ENCODE results near the gene FSIP1. TPM values are rescaled to one million over a fixed set of nuclear protein-coding genes. Genes with fewer than 3 reads are reported as not detected.

The FSIP1 gene
- total and polyA plus RNA-seq, 9 of the 15 experiments (the other 6 are each of a cell fraction or from before 2014, with no cell fraction given), result 0.07 to 0.51 (median 0.29) TPM

DNA sequence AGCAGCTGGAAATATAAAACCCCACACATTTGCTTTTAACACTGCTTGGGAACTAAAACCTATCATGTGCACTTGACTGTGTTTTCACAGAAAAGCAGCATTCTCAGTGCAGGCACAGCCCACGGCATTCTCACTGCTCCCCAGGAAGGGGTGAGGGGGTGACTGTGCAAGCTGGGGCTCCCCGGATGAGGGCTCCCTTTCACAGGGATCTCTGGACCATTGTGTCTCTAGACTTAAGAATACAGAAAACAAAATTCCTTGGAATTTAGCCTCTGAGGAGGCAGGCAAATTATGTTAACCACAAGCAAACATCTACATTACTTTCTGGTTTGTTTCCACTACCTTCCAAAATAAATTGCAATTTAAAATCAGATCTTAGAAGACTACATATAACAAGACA, 100.3 kb downstream of the FSIP1 start:
- no peak overlapping the region for H3K4me2 ChIP-seq (ENCODE audit: insufficient read depth, low read length)
- ATAC-seq, result no peak
- H3K9me3 ChIP-seq (replicated peaks; ENCODE audit: control insufficient read depth, insufficient read depth, low read depth, low read length), result no peaks in the 10 kb centered on the region
- no peak for DNase-seq (ENCODE audit: extremely low read depth in 1 of 4, low spot score in 3 of 4)
- intact Hi-C loops (cut with micrococcal nuclease) (loop anchor here (5.0 kb wide), 1 partner anchor 510 kb away; no protein-coding TSS in a partner anchor), in situ Hi-C loops (cut with MboI) (no loop called here)
- CTCF ChIA-PET (ENCODE audit: low intra/inter-chr PET ratio), result no interaction called here
- POLR2A ChIA-PET, result no interaction called here
- no TSS peak for BruUV-seq (replicated peaks)
- H3K4me3 ChIP-seq, result no peak overlapping the region
- no peaks in the 10 kb centered on the region for H3K79me2 ChIP-seq (ENCODE audit: control insufficient read depth, insufficient read depth, low read length)
- no peaks in the 10 kb centered on the region for H3K4me1 ChIP-seq (replicated peaks in 1 of 2; ENCODE audit: control insufficient read depth in 2 of 2, insufficient read depth in 2 of 2, low read length in 2 of 2)
- no peak overlapping the region for H3K9ac ChIP-seq (ENCODE audit: insufficient read depth in 1 of 2, low read depth in 2 of 2, low read length in 2 of 2)
- H3K27me3 ChIP-seq (ENCODE audit: control insufficient read depth in 2 of 2, insufficient read depth in 2 of 2, low read length in 2 of 2), result no peaks in the 10 kb centered on the region
- H3K36me3 ChIP-seq (ENCODE audit: control insufficient read depth, insufficient read depth, low read length), result no peaks in the 10 kb centered on the region
- H3K9me1 ChIP-seq (ENCODE audit: control insufficient read depth, insufficient read depth, low read length), result no peaks in the 10 kb centered on the region
- FAIRE-seq, result no peak
- H3K27ac ChIP-seq (ENCODE audit: extremely low read depth, low read depth, low read length), result no peak overlapping the region
- 4% methylated on average over 2 of the region's 2 CpGs for WGBS (ENCODE audit: insufficient coverage, low coverage, missing lambda C conversion rate)
- no peak overlapping the region for H2AFZ ChIP-seq (ENCODE audit: low read depth, low read length)
- no peaks in the 10 kb centered on the region for H4K20me1 ChIP-seq (replicated peaks; ENCODE audit: control insufficient read depth, insufficient read depth, low read length)
- TF ChIP-seq SETDB1 (IDR thresholded peaks at IDR 0.05; ENCODE audit: low read length) (no peak), PCBP2 (IDR thresholded peaks at IDR 0.05; ENCODE audit: low read depth, low read length, poor library complexity, severe bottlenecking) (no peak), BMI1 (IDR thresholded peaks at IDR 0.05; ENCODE audit: low read length) (no peak), PATZ1 (CRISPR knock-in tag; IDR thresholded peaks at IDR 0.05; ENCODE audit: borderline replicate concordance) (no peak), ERF (CRISPR knock-in tag; IDR thresholded peaks at IDR 0.05) (no peak), SLC30A9 (CRISPR knock-in tag; IDR thresholded peaks at IDR 0.05) (no peak), ZNF23 (CRISPR knock-in tag; IDR thresholded peaks at IDR 0.05) (no peak), ZNF24 (IDR thresholded peaks at IDR 0.05) (no peak), THRAP3 (IDR thresholded peaks at IDR 0.05; ENCODE audit: borderline replicate concordance) (no peak), TAF1 (IDR thresholded peaks at IDR 0.05; ENCODE audit: control insufficient read depth, extremely low read depth, insufficient read depth, low read length, severe bottlenecking) (no peak), KAT8 (IDR thresholded peaks at IDR 0.05; ENCODE audit: low read depth) (no peak), MCM7 (IDR thresholded peaks at IDR 0.05) (no peak), PHTF2 (CRISPR knock-in tag; IDR thresholded peaks at IDR 0.05) (no peak), TAF15 (IDR thresholded peaks at IDR 0.05; ENCODE audit: low read depth, low read length) (no peak)
- TF ChIP-seq, protein P1, sequence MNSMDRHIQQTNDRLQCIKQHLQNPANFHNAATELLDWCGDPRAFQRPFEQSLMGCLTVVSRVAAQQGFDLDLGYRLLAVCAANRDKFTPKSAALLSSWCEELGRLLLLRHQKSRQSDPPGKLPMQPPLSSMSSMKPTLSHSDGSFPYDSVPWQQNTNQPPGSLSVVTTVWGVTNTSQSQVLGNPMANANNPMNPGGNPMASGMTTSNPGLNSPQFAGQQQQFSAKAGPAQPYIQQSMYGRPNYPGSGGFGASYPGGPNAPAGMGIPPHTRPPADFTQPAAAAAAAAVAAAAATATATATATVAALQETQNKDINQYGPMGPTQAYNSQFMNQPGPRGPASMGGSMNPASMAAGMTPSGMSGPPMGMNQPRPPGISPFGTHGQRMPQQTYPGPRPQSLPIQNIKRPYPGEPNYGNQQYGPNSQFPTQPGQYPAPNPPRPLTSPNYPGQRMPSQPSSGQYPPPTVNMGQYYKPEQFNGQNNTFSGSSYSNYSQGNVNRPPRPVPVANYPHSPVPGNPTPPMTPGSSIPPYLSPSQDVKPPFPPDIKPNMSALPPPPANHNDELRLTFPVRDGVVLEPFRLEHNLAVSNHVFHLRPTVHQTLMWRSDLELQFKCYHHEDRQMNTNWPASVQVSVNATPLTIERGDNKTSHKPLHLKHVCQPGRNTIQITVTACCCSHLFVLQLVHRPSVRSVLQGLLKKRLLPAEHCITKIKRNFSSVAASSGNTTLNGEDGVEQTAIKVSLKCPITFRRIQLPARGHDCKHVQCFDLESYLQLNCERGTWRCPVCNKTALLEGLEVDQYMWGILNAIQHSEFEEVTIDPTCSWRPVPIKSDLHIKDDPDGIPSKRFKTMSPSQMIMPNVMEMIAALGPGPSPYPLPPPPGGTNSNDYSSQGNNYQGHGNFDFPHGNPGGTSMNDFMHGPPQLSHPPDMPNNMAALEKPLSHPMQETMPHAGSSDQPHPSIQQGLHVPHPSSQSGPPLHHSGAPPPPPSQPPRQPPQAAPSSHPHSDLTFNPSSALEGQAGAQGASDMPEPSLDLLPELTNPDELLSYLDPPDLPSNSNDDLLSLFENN (IDR thresholded peaks at IDR 0.05; ENCODE audit: low read depth in 2 of 2, low read length in 2 of 2), result no peak
- TF ChIP-seq, protein P2, sequence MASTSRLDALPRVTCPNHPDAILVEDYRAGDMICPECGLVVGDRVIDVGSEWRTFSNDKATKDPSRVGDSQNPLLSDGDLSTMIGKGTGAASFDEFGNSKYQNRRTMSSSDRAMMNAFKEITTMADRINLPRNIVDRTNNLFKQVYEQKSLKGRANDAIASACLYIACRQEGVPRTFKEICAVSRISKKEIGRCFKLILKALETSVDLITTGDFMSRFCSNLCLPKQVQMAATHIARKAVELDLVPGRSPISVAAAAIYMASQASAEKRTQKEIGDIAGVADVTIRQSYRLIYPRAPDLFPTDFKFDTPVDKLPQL (IDR thresholded peaks at IDR 0.05; ENCODE audit: extremely low read depth, insufficient read length), result no peak
- TF ChIP-seq, protein P3, sequence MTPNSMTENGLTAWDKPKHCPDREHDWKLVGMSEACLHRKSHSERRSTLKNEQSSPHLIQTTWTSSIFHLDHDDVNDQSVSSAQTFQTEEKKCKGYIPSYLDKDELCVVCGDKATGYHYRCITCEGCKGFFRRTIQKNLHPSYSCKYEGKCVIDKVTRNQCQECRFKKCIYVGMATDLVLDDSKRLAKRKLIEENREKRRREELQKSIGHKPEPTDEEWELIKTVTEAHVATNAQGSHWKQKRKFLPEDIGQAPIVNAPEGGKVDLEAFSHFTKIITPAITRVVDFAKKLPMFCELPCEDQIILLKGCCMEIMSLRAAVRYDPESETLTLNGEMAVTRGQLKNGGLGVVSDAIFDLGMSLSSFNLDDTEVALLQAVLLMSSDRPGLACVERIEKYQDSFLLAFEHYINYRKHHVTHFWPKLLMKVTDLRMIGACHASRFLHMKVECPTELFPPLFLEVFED (CRISPR knock-in tag; conservative IDR thresholded peaks at IDR 0.05), result no peak

Measured in K562 (cell line).